Stimulated activated CD4-positive, alpha-beta T cell treated with anti-CD3 and anti-CD28 coated beads, Interleukin-1b, Interleukin-23, amount 100 ng/mL, for 4 hours (primary cell): Measurements from ENCODE around the gene FADS3.
A peak's percentile ranks its signal among the peaks of the same experiment; 100 is the strongest.

Experiments
- DNase-seq, 2 donors: peaks; one replicate each; pipeline ENCODE4 v3.0.0-alpha.2; 2020; ENCODE audit warnings: low read depth in 2 of 2

Gene FADS3

DNA sequence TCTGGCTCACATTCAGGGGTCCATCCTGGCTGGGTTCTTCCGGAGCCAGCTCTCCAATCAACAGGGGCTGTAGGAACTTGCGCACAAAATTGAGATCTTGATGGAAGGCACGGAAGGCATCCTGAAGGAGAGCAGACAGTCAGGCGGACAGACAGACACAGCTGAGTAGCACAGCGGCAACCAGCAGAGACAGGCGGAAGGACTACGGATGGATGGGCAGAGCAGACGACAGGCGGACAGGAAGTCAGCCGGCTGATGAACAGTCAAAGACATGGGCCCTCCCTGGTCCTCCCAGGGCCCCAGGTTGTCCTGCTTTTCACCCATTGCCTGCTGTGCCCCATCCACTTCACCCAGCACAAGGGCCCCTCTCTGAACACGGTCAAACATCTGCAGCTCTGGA lies 11.3 kb downstream of the FADS3 start:
- no peak for DNase-seq

- no peak for DNase-seq
Observed at GRCh38 chr11:61879152-61879551, 12.2 kb downstream of the FADS3 start.

GRCh38 chr11:61875698-61876097 lies 15.6 kb downstream of the FADS3 start:
- no peak for DNase-seq

DNA sequence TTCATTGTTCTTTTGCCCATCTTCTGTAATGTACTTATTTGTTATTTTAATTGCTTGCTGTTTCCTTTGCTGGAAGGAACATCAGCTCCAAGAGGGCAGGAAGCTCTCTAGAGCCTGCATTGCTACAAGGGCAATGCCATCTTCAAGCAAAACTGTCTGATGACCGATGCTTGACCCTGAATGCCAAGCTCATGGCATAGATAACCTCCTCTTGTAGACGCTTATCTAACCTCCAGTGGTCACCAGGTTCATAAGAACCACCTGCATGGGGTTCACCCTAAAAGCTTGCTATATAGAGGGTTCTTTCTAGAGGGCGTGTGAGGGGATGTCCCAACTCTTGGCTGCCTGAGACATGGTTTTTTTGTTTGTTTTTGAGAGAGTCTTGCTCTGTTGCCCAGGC lies 16.5 kb downstream of the FADS3 start:
- DNase-seq, result no peak

GRCh38 chr11:61874377-61874809 lies 17.0 kb downstream of the FADS3 start:
- DNase-seq, result no peak

GRCh38 chr11:61873588-61874376 lies 17.6 kb downstream of the FADS3 start:
- DNase-seq, result no peak

DNA sequence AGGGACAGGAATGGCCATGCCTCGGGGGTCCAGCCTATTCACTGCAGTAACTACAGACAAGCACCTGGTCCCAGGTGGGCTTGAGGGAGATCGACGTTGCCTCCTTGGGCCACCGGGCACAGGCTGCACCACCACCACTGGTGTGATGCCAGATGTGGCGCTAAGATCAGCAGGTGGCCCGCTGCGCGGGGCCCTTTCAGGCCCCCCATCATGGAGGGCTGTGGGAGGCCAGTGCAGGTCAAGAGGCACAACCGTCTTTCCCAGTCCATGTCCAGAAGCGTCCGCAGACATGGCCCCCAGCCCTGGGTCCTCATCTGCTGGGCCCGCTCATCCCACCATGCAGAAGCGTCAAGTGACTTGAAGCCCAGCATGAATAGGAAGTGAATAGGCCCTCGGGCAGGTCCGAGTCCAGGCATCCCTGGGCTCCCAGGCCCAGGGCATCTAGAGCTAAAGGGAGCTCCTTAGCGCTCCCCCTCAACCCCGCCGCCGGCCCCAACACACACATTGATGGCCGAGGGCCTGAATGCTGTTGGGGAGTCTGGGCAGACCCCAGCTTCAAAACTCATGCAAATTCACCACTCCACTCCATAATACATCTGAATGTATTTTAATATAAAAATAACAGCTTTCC lies 18.3 kb downstream of the FADS3 start:
- no peak for DNase-seq

DNA sequence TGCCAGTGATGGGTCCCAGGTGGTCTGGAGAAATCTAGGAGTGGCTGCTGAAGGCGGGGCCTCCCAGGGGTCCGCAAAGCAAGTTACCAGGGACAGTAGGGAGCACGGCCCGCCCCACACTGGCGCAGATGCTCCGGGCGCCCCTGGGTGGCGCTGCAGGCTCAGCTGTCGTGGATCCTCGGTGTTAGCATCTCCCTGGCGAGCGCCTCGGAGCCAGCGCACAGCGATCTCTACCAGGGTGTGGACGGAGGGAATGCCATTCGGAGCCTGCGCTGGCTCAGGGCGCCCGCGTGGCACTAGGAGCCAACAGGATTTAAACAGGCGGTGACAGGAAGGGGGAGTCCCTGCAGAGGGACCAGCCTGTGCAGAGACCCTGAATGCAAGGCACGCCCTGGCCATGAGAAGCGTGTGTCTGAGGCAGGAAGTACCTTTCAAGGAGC lies 20.2 kb downstream of the FADS3 start:
- peak; percentile 49 to 54 for DNase-seq

- no peak for DNase-seq
Observed at GRCh38 chr11:61870541-61871031, 20.8 kb downstream of the FADS3 start.

- no peak for DNase-seq
Observed at GRCh38 chr11:61869708-61870451, 21.5 kb downstream of the FADS3 start.

DNA sequence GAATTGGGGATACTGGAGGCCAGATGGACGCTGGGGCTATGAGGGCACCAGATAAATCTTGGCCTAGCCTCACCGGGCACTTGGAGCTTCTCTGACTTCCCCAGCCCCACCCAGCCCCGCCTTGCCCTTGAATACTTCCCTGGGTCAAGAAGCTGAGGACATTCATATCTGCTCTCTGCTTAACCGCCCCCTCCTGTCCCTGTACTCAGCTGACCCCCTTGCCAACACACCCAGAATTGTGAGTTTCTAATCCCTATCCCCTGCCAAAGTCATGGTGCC lies 22.0 kb downstream of the FADS3 start:
- DNase-seq, result no peak

DNA sequence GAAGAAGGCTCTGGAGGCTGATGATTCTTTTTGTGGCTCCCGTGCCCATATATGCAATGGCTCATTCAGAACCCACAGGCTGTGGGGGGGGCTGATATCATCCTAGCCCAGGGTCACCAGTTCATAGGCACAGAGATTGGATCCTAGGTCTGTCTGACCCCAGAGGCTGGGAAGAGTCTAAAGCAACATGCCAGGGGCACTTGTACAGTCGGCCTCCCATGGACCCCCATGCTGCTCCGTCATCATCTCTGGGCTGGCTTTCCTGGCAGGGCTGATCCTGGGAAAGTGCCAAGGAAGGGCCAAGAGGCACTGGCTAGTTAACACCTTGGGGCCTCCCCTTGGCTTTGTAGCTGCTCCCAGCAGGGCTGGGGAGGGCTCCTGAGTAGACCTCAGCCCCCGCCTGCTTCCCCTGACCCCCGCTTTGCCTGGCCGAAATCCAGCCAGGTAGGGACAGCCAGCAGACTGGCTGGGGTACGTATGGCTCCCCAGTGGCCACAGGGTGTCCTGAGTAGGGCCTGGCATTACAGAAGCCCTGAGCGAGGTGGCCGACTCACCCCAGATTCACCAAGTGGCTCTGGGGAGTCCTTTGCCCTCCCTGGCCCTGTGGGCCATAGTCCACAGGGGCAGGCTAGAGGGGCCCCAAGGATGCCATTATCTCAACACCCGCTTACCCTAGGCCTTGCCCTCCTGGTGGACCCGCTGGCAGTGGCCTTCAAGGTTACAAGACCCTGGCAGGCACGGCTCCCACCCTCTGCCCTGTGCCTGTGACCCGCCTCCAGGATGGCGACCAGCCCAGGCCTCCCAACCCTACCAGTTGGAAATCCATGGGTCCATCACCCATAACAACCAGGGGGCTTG lies 22.5 kb downstream of the FADS3 start:
- DNase-seq, result no peak

DNA sequence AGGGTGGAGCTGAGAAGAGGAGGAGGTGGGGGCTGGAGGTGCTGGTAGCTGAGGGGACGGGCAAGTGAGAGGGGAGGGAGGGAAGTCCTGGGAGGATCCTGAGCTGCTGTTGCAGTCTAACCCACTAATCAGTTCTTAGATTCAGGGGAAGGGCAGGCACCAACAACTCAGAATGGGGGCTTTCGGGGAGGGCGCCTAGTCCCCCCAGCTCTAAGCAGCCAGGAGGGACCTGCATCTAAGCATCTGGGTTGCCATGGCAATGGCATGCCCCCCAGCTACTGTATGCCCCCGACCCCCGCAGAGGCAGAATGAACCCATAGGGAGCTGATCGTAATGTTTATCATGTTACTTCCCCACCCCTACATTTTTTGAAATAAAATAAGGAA lies 24.4 kb downstream of the FADS3 start:
- DNase-seq, result no peak

DNA sequence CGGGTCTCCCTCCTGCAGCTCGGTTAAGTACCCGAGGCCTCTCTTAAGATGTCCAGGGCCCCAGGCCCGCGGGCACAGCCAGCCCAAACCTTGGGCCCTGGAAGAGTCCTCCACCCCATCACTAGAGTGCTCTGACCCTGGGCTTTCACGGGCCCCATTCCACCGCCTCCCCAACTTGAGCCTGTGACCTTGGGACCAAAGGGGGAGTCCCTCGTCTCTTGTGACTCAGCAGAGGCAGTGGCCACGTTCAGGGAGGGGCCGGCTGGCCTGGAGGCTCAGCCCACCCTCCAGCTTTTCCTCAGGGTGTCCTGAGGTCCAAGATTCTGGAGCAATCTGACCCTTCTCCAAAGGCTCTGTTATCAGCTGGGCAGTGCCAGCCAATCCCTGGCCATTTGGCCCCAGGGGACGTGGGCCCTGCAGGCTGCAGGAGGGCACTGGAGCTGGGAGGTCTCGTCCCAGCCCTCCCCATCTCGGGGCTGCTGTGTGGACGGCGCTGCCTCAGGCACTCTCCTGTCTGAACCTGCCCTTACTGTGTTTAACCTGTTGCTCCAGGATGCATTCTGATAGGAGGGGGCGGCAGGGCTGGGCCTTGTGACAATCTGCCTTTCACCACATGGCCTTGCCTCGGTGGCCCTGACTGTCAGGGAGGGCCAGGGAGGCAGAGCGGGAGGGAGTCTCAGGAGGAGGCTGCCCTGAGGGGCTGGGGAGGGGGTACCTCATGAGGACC lies 25.0 kb downstream of the FADS3 start:
- no peak for DNase-seq

- no peak for DNase-seq
Observed at GRCh38 chr11:61864814-61865775, 26.2 kb downstream of the FADS3 start.

DNA sequence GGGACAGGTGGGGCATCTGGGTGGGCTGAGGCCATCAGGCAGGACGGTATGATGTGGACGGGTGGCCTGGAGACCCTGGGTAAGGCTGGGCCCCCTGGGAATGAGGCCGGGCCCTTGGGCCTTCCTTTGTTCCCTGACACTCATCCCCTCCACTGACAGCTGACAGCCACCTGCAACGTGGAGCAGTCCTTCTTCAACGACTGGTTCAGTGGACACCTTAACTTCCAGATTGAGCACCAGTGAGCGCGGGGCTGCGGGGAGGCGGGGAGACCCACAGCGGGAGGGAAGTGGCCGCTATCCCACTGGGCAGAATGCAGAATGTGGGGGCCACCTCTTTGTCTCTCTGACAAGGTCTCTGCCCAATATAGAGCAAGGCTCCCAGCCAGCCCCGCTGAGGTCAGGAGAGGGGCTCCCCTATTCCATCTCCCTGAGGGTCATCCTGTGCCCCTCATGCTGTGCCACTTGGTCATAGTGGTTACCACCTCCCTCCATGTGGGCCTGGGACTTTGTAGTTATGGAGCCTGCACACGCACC lies 27.7 kb downstream of the FADS3 start:
- no peak for DNase-seq

DNA sequence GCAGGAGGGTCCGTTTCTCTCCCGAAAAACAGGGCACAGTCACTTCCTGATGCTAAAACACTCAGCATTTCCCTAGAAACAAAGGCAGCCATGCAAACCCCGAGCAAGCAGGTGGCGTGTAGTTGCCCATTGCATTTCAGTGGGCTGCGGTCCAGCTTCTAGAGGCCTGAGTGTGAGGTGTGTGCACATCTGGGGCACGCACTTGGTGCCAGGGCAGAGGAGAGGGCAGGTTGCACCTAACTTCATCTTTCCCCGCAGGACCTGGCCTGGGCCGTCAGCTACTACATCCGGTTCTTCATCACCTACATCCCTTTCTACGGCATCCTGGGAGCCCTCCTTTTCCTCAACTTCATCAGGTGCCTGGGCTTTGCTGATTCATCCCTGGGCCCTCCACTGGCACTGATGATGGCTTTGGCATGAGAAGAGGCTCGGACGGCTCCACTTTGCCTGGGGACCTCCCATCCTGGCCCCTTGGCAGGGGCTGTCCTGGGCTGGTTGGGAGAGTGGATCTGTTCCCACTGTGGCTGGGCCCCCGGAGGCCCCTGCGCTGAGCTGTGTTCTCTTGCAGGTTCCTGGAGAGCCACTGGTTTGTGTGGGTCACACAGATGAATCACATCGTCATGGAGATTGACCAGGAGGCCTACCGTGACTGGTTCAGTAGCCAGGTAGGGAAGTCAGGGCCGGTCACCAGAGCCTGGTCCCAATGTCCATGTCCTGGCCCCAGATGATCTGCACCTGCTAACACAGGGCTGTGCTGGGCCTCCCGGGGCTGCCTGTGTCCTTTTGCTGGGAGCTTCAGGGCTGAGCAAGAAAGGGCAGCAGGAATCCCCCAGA lies 28.4 kb downstream of the FADS3 start:
- DNase-seq, result no peak

DNA sequence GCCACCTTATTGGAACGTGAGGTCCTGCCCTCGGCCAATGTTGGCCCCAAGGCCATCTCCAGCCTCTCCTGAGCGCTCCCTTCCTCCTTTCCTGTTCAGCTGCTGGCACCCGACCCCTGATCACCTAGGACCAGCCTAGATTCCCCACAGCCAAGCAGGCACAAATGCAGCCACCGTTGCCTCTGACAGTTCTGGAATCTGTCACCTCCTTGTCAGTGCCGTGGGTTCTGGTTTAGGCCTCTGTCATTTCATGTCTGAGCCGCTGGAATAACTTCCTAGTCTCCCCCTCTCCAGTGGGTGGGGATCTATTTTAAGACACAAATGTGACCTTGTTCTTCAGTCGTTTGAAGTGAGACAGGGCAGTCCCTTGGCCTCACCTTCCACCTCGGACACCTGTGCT lies 29.7 kb downstream of the FADS3 start:
- no peak for DNase-seq
